Tibial artery (tissue), 4 donors: ENCODE results near the gene CLRN1.

ENCODE experiments used
- DNase-seq, 2 donors: peaks; one replicate each; pipeline ENCODE4 v3.0.0-alpha.2; 2019
- H3K27ac ChIP-seq, 2 donors: fragments of 200-600 bp; sonication (generic) in 1 of 2; 1 replicate in 1 of 2; 2 replicates in 1 of 2; pipeline ENCODE4 v1.5.1; 2018 to 2019; ENCODE audit warnings: mild to moderate bottlenecking in 1 of 2
- H3K27me3 ChIP-seq, 2 donors: fragments of 200-600 bp; sonication (generic) in 1 of 2; one replicate each; pipeline versions ENCODE4 v1.5.1 to v1.6.0; 2016 to 2019
- H3K36me3 ChIP-seq, 3 donors: fragments of 200-600 bp; sonication (generic) in 2 of 3; one replicate each; pipeline ENCODE4 v1.5.1; 2016 to 2019; ENCODE audit warnings: mild to moderate bottlenecking in 2 of 3
- H3K4me1 ChIP-seq, 4 donors: fragments of 200-600 bp; sonication (generic) in 2 of 4; 1 replicate in 3 of 4; 2 replicates in 1 of 4; pipeline ENCODE4 v1.5.1; 2016 to 2019
- H3K4me3 ChIP-seq, 2 donors: fragments of 200-600 bp; sonication (generic) in 1 of 2; 1 replicate in 1 of 2; 2 replicates in 1 of 2; pipeline ENCODE4 v1.5.1; 2018 to 2019; ENCODE audit warnings: mild to moderate bottlenecking in 2 of 2
- H3K9me3 ChIP-seq, 3 donors: fragments of 200-600 bp; sonication (generic) in 1 of 3; one replicate each; pipeline ENCODE4 v1.5.1; 2016 to 2019
- intact Hi-C: fragments of 100-400 bp; cut with DNase I; formaldehyde crosslinking; loops from one replicate; pipeline ENCODE4 v1.15.0; 2023; ENCODE audit warnings: low total_unique reads
- TF ChIP-seq, protein P1 (sequence below), 2 experiments: fragments of 200-600 bp in 1 of 2; fragments of 450-650 bp in 1 of 2; IDR thresholded peaks; one replicate each; pipeline ENCODE4 v1.5.1; 2017 to 2019; ENCODE audit warnings: antibody characterized with exemption in 2 of 2, mild to moderate bottlenecking in 1 of 2, moderate library complexity in 1 of 2

The CLRN1 gene

DNA sequence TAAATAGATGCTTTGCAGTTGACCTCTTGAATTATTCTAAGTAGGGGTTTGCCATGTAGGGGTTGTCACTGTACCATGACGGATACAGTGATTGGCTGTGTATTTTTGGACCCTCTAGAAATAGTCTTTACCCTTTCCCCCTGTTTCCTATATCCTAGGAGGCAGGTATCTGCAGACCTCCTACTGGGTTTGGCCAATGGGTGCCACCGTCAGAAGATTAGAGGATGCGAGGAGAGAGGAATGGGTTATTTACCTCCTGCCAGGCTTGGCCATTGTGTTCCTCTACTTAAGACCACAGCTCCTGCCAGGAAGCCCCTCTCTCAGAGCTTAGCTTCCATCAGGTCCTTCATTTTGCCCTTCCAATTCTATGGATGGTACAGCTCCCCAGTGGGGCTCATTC lies 40.2 kb upstream of the CLRN1 start:
- no peaks in the 10 kb centered on the region for H3K4me1 ChIP-seq
- DNase-seq = no peak
- TF ChIP-seq, protein P1, sequence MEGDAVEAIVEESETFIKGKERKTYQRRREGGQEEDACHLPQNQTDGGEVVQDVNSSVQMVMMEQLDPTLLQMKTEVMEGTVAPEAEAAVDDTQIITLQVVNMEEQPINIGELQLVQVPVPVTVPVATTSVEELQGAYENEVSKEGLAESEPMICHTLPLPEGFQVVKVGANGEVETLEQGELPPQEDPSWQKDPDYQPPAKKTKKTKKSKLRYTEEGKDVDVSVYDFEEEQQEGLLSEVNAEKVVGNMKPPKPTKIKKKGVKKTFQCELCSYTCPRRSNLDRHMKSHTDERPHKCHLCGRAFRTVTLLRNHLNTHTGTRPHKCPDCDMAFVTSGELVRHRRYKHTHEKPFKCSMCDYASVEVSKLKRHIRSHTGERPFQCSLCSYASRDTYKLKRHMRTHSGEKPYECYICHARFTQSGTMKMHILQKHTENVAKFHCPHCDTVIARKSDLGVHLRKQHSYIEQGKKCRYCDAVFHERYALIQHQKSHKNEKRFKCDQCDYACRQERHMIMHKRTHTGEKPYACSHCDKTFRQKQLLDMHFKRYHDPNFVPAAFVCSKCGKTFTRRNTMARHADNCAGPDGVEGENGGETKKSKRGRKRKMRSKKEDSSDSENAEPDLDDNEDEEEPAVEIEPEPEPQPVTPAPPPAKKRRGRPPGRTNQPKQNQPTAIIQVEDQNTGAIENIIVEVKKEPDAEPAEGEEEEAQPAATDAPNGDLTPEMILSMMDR (IDR thresholded peaks at IDR 0.05) = no peak
- no peak overlapping the region for H3K4me3 ChIP-seq
- no peaks in the 10 kb centered on the region for H3K27me3 ChIP-seq
- intact Hi-C loops = no loop called here
- H3K27ac ChIP-seq = no peak overlapping the region
- H3K9me3 ChIP-seq = no peaks in the 10 kb centered on the region
- no peaks in the 10 kb centered on the region for H3K36me3 ChIP-seq

DNA sequence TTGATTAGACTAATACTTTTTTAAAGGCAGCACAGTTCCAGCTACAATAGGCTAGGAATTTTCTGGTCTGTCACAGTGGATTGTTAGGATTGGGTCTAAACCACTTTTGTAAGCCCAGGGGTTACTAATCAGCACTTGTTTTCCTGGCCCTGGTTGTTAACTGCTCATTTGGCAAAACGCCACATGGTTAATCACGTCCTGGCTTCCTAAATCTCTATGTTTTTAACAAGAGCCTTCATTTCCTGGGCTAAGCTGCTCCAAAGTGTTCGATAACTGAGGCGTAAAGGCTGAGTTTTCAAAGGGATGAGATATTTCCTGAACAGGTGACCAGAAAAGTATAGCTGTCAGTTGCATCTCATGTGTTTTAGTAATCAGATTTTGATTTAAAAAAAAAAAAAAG lies 38.9 kb upstream of the CLRN1 start:
- H3K4me1 ChIP-seq = no peaks in the 10 kb centered on the region

DNA sequence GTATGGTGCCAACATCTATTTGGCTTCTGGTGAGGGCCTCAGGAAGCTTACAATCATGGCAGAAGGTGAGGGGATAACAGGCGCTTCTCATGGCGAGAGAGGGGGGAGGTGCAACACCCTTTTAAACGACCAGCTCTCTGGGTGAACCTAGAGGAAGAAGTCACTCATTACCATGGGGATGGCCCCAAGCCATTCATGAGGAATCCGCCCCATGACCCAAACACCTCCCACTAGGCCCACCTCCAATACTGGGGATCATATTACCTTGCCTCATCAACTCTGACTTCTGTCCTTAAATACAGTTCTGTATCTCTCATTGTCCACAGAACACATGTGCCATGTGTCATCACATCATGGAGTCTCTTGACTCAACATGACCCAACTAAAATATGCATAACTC lies 37.5 kb upstream of the CLRN1 start:
- TF ChIP-seq, protein P1 (IDR thresholded peaks at IDR 0.05) = no peak
- H3K4me1 ChIP-seq = no peaks in the 10 kb centered on the region
- intact Hi-C loops = no loop called here
- H3K27me3 ChIP-seq = no peaks in the 10 kb centered on the region
- no peak for DNase-seq
- H3K4me3 ChIP-seq = no peak overlapping the region
- no peaks in the 10 kb centered on the region for H3K9me3 ChIP-seq
- H3K27ac ChIP-seq = no peak overlapping the region
- H3K36me3 ChIP-seq = no peaks in the 10 kb centered on the region

More for the DNA sequence above, 38.9 kb upstream of the CLRN1 start:
- intact Hi-C loops = no loop called here
- DNase-seq = no peak
- Histone ChIP-seq H3K36me3 (no peaks in the 10 kb centered on the region), H3K27me3 (no peaks in the 10 kb centered on the region), H3K27ac (no peak overlapping the region), H3K4me3 (no peak overlapping the region), H3K9me3 (no peaks in the 10 kb centered on the region)
- TF ChIP-seq, protein P1 (IDR thresholded peaks at IDR 0.05) = no peak

DNA sequence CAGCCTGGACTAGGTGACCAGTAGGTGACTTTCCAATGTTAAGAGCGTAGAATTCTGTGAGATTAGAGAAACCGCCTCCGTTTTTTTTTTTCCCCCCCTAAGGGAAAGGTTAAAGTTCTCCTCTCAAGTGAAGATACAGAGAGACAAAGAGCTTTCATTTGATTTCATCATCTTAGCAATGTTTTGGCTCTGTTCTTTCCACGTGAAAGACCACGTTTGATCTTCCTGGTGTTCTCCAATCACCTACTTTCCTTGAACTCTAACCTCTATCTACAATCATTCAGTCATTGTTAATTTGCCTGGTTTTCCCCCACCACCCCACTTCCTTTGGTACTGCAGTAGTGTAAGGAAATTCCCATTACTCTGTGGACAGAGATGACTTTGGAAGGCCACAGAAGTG lies 36.9 kb upstream of the CLRN1 start:
- TF ChIP-seq, protein P1 (IDR thresholded peaks at IDR 0.05) = no peak
- no peak for DNase-seq
- no peaks in the 10 kb centered on the region for H3K9me3 ChIP-seq
- H3K4me3 ChIP-seq = no peak overlapping the region
- no peaks in the 10 kb centered on the region for H3K36me3 ChIP-seq
- intact Hi-C loops = no loop called here
- no peaks in the 10 kb centered on the region for H3K27me3 ChIP-seq
- H3K4me1 ChIP-seq = no peaks in the 10 kb centered on the region
- H3K27ac ChIP-seq = no peak overlapping the region

DNA sequence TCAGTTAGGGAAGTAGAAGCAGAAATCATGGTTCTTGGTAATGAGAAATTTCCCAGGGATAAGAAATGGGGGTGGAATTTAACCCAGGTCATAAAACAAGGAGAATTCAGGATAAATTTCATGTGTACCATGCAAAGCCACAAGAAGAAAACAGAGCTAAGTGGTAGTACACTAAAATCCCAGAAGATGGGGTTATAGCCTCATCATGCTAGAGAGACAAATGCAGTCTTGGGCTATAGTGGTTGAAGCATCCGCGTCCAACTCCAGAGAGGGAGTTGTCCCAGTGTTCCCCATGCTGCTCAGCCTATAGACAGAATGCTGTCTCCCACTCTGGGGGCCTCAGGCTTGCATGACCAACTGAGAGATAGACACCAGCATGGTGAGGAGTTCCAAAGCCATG lies 36.2 kb upstream of the CLRN1 start:
- Histone ChIP-seq H3K4me3 (no peak overlapping the region), H3K27ac (no peak overlapping the region), H3K9me3 (no peaks in the 10 kb centered on the region), H3K36me3 (no peaks in the 10 kb centered on the region), H3K27me3 (no peaks in the 10 kb centered on the region), H3K4me1 (no peaks in the 10 kb centered on the region)
- intact Hi-C loops = no loop called here
- DNase-seq = no peak
- TF ChIP-seq, protein P1 (IDR thresholded peaks at IDR 0.05) = no peak

DNA sequence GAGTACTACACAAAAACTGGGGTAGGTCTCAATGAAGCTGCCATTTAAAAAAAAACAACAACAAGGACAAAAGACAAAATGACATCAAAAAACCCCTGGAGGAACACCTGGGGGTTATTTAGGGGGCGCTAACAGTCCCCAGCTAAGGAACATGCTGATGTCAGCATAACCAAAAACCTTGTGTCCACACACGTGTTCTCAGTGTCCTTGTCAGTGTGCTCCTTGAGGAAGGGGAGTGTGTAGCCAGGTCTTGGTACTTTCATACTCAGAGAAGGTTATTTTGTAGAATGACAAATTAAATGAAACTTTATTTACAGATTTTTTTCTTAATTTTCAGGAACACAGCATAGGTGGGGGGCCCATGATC lies 31.2 kb upstream of the CLRN1 start:
- Histone ChIP-seq H3K36me3 (no peaks in the 10 kb centered on the region), H3K9me3 (no peaks in the 10 kb centered on the region), H3K27me3 (no peaks in the 10 kb centered on the region), H3K4me1 (no peaks in the 10 kb centered on the region), H3K4me3 (no peak overlapping the region), H3K27ac (no peak overlapping the region)
- intact Hi-C loops = no loop called here
- no peak for DNase-seq
- TF ChIP-seq, protein P1 (IDR thresholded peaks at IDR 0.05) = no peak
